Measurements from ENCODE around the gene DQX1.
A peak's percentile ranks its signal among the peaks of the same experiment; 100 is the strongest.

The DQX1 gene

DNA sequence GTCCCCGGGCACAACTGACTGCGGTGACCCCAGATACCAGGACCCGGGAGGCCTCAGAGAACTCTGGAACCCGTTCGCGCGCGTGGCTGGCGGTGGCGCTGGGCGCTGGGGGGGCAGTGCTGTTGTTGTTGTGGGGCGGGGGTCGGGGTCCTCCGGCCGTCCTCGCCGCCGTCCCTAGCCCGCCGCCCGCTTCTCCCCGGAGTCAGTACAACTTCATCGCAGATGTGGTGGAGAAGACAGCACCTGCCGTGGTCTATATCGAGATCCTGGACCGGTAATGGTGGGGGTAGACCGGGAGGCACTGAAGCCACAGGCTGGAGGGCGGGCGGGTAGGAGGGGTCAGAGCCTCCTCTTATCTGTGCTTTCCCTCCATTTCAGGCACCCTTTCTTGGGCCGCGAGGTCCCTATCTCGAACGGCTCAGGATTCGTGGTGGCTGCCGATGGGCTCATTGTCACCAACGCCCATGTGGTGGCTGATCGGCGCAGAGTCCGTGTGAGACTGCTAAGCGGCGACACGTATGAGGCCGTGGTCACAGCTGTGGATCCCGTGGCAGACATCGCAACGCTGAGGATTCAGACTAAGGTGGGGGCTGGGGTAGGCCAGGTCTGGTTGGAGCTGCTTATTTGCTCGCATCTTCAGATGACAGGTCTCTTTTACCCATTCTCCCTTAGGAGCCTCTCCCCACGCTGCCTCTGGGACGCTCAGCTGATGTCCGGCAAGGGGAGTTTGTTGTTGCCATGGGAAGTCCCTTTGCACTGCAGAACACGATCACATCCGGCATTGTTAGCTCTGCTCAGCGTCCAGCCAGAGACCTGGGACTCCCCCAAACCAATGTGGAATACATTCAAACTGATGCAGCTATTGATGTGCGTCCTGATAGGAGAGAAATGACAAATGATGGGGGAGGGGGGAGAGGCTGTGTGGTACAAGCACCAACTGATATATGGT is 4.5 kb upstream of the DQX1 start:
- DNase-seq, result peak; percentile 70

DNA sequence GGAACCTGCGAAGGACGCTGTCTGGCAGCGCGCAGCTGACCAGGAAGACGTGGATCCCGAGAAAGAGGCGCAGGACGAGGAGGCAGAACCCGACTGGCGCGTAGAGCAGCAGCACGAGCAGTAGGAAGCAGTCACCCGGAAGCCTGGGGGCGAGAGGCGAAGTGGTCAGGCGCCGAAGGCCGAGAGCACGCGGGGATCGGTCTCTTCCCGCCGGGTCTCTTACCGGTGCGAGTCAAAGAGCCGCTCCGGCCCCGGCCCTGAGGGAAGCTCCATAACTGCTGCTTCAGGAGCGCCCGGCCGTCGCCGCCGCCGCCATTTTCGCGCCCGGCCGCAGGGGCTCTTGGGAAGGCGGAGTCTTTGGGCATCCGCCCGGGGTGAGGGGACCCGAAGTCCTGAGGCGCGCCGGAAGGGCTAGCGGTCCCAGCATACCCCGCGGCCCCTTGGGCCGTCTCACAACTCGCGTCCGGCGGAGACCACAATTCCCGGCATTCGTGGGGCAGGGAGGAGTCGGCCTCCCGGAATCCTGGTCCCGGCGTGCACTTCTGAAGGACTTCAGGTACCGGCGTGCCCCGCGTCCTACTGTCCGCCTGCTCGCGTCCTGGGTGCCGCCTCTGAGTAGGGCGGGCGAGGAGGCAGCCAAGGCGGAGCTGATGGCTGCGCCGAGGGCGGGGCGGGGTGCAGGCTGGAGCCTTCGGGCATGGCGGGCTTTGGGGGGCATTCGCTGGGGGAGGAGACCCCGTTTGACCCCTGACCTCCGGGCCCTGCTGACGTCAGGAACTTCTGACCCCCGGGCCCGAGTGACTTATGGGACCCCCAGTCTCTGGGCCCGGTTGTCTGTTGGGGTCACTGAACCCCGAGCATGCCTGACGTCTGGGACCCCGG is 3.6 kb upstream of the DQX1 start, which contains the start of the genes AUP1 and HTRA2:
TSS of gene AUP1 (minus strand) at position 350 of the 882 bp plus-strand sequence. CDS start at position 273, 77 bp downstream.
TSS of gene HTRA2 (plus strand) at position 577 of the 882 bp plus-strand sequence. CDS start at position 651, 74 bp downstream.
- peak; percentile 97 for DNase-seq

DNA sequence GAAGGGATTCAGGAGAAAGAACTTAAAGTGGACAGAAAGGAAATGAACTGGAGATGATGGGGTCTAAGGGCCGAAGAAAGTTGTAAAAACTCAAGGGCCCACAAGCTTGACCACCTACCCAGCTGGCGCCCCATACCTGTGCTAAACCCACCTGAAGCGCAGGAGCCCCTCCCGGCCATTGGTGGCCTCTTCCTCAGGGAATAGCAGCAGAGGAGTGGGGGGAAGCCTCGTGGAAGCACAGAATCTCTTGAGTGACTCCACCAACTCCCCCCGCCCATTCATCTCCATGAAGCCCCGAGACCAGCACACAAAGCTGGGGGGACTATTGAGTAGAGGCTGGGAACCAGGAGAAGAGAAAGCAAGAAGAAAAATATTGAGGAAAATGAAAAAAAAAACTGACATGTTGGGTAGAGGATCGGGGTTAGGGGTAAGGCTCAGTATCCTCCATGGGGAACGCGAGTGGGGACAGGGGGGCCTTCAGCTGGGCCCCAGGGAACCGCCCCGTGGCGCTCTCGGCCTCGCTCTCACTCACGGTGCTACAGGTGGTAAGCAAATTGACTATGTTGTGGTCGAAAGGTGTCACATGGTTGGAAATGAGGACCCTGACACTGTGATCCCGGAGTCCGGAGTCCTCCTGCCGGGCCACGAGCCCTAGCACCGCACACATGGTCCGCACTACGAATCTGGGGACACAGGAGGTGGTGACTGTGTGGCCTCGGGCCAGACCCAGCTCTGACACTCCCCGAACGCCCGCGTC is 2.7 kb upstream of the DQX1 start:
- DNase-seq, result no peak

DNA sequence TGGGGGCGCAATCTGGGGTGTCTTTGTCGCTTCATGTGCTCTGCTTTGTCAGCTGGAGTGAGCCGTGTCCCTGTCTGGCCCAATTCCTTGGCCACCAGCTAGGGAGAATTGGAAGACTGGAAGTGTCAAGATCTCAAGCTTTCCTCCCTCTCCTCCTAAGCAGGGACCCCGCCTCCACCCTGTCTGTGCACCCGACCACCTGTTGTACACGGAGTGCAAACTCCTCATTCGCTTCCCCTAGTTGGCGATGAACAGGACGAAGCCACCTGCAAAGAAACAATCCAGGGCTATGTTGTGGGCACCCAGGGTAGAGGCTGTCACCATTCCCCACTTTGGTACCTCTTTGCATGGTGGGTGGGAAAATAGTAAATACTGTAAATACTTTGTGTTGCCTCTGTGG is 1.7 kb upstream of the DQX1 start:
- DNase-seq, result no peak

DNA sequence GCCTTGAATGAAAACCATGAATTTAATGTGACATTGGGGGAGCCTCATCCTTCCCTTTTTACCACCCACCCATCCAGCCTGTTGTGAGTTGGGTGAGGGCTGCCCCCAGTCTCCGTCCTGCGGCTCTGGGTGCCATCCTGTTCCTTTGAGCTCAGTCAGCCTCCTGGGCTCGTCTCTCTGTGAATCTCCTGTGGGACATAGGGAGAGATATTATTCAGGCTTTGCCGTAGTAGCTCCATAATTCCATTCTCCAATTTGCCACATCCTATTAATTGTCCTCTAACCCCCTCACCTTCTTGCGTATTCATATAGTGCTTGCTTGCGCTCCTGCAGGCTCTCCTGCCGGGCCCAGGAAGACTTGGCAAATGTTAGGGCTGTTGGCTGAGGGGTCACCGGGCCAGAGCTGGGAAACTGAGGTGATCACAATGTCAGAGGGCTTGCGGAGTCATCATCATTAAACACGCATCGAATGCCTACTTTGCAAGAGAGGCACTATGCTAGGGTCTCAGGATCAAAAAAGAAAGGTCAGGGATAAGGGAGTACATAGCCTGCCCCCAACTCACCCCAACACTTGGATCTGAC is 709 bp upstream of the DQX1 start:
- DNase-seq, result no peak

DNA sequence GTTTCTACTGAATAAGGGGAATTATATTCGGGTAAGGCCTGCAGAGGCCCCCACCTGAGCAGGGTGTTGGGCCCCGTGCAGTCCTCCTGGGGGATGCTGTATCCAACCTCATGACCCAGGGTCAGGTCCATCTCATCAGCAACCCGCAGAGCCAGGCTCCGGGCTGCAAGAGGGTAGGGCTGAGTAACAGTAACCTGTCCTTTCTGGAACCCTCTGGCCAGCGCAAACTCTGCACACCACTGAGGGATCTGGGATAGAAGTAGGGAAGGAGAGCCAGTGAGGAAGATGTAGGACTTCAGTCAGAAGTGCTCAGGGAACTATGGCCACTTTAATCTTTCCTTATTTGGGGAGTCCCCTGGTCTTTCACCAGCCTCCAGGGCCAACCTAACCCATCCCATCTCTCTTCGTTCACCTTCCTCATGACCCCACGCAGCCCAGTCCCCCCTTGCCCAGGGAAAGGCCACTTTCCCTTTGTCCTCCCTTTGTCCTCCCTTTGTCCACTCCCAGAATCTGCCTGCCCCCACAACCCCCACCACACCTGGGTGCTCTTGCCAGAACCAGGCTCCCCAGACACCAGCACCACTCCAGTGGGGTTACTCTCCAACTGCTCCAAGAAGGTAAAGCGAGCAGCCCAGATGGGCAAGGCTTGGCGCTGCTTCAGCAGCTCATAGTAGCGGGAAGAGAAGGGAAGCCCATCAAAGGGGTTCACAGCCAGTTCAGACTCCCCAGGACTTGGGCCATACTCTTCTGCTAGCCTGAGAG is 895 bp downstream of the DQX1 start:
- DNase-seq, result no peak

DNA sequence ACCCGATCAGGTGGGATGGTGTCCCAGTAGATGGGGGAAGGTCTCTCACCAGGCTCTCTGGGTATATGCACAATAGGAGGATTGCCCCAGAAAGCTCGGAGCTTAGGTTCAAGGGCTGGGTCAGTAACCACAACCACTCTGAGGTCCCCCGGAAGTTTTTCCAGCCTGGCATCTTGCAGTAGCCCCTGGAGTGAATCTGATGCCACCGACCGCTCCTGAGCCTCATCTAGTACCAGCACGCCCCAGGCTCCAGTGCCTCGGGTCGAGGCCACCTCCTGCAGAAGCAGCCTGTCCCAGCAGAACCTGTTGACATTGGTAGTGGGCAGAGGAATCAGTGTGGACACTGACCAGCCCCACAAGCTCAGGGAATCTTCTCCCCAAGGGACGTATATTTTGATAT is 2.0 kb downstream of the DQX1 start:
- DNase-seq, result no peak

DNA sequence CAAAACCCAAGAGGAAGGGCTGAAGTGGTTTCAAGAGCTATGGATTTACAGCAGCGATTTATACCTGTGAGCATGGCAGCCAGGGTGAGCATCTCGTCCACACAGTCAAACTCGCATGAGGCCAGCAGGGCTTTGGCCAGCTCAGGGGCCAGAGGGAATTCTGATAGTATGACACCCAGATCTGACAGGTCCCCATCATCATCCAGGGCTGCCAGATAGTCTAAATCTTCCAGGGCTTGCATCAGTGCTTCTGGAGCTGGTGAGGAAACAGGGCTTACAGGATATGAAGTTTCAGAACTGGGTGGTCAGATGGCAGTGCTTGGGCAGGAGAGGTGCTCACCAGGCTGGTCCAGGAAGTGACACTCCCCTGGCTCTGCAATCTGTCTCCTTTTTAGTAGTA is 3.5 kb downstream of the DQX1 start:
- DNase-seq, result no peak

DNA sequence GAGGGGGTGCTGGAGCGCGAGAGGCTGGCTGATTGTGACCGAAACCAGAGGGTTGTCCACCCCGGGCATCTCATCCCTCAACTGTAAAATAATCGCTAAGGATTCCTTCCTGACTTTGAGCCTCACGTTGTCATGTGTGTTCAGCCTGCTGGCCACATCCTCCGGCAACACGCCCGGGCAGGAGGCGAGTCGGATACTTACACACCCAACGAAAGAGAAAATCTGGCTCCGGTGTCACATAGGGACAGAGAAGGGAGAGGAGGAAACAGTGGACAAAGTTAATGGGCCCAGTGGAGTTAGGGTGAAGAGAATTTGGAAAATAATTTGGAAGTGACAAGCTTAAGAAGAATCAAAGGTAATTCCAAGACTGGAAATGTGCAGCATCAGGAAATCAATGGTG is 9.4 kb downstream of the DQX1 start:
- no peak for DNase-seq

DNA sequence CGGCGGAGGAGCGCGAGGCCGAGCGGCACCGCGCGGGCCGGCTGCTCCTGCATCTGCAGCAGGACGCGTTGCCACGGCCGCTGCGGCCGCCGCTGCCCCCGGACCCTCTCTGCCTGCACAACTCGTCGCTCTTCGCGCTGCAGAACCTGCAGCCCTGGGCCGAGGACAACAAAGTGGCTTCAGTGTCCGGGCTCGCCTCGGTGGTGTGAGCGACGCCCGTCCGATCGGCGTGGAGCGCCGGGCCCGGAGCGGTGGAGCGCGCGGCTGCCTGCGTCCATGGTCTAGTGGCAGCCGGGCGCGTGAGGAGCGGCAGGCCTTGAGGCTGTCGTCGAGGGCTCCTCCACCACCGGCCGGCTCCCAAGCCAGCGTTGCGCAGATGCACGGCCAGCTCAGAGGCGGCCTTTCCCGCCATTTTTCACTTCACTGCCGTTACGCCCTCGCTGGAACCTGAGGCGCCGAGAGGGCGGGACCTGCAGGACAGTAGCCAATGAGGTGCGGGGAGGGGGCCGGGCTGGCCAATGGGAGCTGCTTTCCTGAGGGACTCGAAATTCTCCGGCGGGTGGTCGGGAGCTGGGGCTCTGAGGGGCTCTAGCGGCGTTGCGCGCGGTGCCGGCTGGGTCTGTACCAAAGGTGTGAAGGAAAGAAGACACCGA is 9.9 kb downstream of the DQX1 start:
- peak; percentile 86 for DNase-seq

DNA sequence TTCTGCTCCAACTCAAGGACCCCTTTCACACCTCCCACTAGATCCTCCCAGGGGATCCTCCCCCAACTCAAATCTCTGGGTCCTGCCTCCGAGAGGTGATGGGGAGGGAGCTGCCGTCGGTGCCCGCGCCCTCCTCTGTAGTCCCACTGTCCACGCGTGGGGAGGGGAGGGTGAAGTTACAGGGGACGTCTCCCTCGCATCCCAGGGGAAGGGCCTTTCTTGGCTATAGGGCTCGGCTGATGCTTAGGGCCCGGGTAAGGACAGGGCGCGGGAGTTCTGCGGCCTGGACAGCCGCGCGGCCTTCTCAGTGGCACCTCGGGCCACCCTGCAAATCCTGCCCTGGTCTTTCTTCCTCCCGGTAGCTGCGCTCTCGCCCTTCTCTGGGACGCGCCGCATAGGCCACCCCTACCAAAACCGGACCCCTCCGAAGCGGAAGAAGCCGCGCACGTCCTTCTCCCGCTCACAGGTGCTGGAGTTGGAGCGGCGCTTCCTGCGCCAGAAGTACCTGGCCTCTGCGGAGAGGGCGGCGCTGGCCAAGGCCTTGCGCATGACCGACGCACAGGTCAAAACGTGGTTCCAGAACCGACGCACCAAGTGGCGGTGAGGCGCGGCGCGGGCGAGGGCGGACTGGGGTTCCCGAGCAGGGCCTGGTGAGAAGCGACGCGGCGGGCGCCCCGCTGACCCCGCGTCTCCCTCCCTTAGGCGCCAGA is 10.6 kb downstream of the DQX1 start:
- peak; percentile 43 for DNase-seq

DNA sequence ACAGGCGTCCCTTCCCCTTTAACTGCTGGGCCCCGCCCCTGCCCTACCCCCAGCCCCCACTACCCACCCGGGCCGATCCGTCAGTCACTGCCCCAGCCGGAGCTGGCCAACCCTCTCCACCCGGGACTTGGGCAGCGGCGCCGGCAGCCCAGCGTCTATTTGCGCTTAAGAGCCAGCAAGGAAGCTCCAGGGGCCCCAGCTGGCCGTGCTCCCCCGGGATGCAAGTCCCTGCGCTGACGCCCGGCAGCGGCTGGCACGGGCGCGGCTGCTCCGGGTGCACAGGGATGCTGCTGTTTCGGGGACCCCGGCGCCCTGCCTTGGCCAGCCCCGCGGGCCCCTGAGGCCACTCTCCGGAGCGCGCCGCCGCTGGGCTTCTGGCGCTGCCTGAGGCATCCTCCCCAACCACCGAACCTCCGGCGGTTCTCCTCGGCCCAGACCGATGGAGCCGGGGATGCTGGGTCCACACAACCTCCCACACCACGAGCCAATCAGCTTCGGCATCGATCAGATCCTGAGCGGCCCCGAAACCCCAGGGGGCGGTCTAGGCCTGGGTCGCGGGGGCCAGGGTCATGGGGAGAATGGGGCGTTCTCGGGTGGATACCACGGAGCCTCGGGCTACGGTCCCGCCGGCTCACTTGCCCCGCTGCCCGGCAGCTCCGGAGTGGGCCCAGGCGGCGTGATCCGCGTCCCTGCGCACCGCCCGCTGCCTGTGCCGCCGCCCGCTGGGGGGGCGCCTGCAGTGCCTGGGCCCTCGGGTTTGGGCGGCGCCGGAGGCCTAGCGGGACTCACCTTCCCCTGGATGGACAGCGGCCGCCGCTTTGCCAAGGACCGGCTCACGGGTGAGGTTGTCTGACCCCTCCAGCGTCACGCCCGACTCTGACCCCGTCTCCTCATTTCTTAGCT is 11.4 kb downstream of the DQX1 start, which contains the start of gene TLX2:
TSS of gene TLX2 (plus strand) at position 83 of the 903 bp plus-strand sequence. CDS start at position 440, 357 bp downstream.
- peak; percentile 69 for DNase-seq

DNA sequence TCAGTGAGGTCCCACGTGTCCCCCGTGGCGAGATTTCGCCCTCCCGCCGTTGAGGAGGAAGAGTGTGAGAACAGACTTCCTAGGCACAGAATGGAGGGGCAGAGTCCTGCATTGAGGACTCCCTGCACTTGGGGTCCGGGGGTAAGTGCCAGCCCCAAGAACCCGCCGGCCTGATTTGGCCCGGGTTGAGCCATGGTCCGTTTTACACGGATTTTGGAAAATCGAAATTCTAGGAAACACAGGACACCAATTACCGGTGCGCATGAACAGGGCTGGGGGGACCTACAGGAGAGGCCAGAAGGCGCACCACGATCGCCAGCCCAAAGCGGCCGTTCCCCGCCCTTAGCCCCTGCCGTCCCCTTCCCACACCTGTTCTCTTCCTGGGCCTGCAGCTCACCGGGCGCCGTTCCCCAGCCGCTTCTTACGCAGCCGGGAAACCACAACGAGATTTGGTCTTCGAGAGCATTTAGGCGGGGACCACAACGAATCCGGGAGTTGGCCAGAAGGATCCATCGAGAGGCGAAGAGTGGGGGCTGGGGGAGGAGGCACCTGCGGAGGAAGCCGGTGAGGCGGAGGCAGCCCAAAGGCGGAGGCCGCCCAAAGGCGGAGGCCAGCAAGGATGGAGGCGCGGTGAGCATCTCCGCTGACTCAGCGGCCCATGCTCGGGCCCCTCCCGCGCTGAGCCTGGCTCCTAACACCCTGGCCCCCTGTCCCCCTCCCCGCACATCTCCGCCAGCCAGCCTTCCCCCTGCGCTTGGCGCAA is 12.2 kb downstream of the DQX1 start:
- peak; percentile 75 for DNase-seq

DNA sequence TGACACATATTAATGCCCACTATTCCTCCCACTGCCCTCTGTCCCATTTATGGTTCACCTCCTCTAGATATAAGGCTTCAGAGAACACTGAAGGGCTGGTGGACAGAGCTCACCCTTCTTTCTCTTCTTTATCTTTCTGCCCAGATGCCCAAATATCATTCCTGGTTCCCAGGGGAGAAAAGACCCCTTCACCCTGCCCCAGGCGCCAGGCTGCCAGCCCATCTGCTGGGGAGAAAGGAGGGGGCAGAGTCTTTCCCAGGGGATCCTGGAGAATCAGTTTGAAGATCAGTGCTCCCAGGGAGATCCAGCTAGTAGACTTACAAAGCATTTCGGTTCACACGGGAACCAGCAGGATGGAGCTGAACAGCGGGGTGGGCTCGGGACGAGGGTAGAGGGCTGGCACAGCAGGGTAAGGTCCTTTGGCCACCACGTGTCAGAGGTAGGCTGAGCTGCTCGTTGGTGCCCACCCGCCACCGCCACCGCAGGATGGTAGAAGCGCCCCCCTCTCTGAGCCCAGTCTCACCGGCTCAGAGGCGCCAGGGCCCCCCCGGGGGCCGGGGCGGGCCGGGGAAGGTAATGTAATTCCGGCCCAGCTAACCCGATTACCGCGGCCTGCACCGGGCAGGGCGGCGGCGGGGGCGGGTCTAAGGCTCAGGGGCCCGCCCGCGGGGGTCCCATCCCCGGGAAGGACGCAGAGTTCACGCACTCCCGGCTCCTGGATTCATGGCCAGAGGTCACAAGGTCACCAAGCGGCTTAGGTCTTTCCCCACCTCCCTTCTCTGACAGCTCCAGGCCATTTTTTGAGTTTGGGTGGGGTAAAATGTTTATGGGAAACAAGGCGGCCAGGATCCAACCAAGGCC is 13.1 kb downstream of the DQX1 start:
- DNase-seq, result peak; percentile 36

DNA sequence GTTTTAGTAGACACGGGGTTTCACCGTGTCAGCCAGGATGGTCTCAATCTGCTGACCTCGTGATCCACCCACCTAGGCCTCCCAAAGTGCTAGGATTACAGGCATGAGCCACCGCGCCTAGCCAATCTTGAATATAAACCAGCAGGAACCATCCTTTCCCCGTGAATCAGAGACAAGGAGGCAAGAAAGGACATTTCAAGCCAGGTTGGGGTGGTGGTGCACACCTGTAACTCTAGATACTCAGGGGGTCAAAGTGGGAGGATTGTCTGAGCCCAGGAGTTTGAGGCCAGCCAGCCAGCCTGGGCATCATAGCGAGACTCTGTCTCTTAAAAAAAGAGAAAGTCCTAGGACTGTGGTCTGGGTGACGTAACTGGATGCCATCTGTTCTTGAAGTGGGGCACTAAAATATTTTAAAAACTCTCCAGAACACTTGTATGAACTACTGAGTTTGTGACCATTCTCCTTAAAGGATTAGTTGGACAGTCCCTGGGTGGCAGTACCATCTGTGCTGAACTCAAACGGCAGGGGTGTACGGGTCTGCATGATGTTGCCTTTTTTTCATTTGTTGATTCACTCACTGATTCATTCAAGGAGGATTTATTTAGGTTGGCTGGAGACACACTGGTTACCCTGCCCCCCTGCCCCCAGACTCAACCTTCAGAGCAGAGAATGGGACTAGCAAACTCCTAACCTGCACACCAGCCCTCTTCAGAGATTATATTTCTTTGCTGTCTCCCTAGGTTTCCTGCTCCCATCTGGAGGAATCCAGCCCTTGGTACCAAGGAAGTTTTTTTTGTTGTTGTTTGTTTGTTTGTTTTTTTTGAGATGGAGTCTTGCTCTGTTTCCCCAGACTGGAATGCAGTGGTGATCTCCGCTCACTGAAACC is 14.7 kb downstream of the DQX1 start:
- no peak for DNase-seq

DNA sequence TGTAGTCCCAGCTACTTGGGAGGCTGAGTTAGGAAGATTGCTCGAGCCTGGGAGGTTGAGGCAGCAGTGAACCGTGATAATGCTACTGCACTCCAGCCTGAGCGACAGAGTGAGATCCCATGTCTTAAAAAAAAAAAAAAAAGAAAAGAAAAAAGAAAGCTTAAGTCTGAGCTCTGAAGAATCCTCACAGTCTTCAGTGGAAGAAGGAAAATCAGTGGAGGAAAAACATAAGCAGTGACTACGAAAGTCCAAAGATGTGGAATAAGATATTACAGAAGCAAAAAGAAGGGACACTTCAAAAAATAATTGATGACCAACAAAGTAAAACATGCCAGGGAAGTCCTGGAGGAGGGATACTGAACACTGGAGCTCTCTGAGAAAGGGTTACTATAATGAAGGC is 15.8 kb downstream of the DQX1 start:
- DNase-seq, result no peak

Measured in retina (tissue), 1 donor.